ACHN (cell line): ENCODE measurements around the gene LRRK1.

ENCODE experiments used
- DNase-seq: peaks from one replicate; pipeline ENCODE4 v3.0.0-alpha.2; 2015
- in situ Hi-C: cut with HindIII; loops from 2 replicates; pipeline ENCODE4 v1.10.0; 2017; ENCODE audit warnings: low sequenced_read_pairs, low pct_ligation_motif_present, low pct_unique_long_range_greater_than_20kb

LRRK1 gene

GRCh38 chr15:101043911-101044624 lies 124.9 kb downstream of the LRRK1 start:
- no peak for DNase-seq
- in situ Hi-C loops, result no loop called here

GRCh38 chr15:101044625-101045235 lies 125.6 kb downstream of the LRRK1 start:
- no peak for DNase-seq
- in situ Hi-C loops, result no loop called here

- in situ Hi-C loops, result no loop called here
- DNase-seq, result no peak
Measured at GRCh38 chr15:101045236-101045646, 126.1 kb downstream of the LRRK1 start.

GRCh38 chr15:101045835-101046691 lies 126.9 kb downstream of the LRRK1 start:
- in situ Hi-C loops, result no loop called here
- DNase-seq, result no peak

GRCh38 chr15:101046826-101047225 lies 127.7 kb downstream of the LRRK1 start:
- in situ Hi-C loops, result no loop called here
- no peak for DNase-seq

GRCh38 chr15:101047301-101047781 lies 128.2 kb downstream of the LRRK1 start:
- in situ Hi-C loops, result no loop called here
- no peak for DNase-seq

GRCh38 chr15:101048176-101048575 lies 129.0 kb downstream of the LRRK1 start:
- no peak for DNase-seq
- in situ Hi-C loops, result no loop called here

GRCh38 chr15:101048581-101049030 lies 129.4 kb downstream of the LRRK1 start:
- in situ Hi-C loops, result no loop called here
- no peak for DNase-seq

- in situ Hi-C loops, result no loop called here
- DNase-seq, result no peak
Measured at GRCh38 chr15:101049282-101049681, 130.1 kb downstream of the LRRK1 start.

- in situ Hi-C loops, result no loop called here
- DNase-seq, result no peak
Measured at GRCh38 chr15:101049856-101050622, 130.9 kb downstream of the LRRK1 start.

GRCh38 chr15:101050623-101051290 lies 131.6 kb downstream of the LRRK1 start:
- in situ Hi-C loops, result no loop called here
- DNase-seq, result no peak

- in situ Hi-C loops, result no loop called here
- DNase-seq, result no peak
Measured at GRCh38 chr15:101051291-101052030, 132.3 kb downstream of the LRRK1 start.

- in situ Hi-C loops, result no loop called here
- DNase-seq, result no peak
Measured at GRCh38 chr15:101052031-101052620, 133.0 kb downstream of the LRRK1 start.

- in situ Hi-C loops, result no loop called here
Measured at GRCh38 chr15:101052681-101053121, 133.5 kb downstream of the LRRK1 start.

GRCh38 chr15:101053261-101053660 lies 134.1 kb downstream of the LRRK1 start:
- no peak for DNase-seq
- in situ Hi-C loops, result no loop called here

More at GRCh38 chr15:101052681-101053121, 133.5 kb downstream of the LRRK1 start:
- DNase-seq, result no peak

- in situ Hi-C loops, result no loop called here
- no peak for DNase-seq
Measured at GRCh38 chr15:101054116-101054515, 135.0 kb downstream of the LRRK1 start.

- no peak for DNase-seq
- in situ Hi-C loops, result no loop called here
Measured at GRCh38 chr15:101054991-101055390, 135.8 kb downstream of the LRRK1 start.
